Neural cell (in vitro differentiated cells): ENCODE measurements around the gene NXNL1. TPM values are rescaled to one million over a fixed set of nuclear protein-coding genes. Genes with fewer than 3 reads are reported as not detected.

Source experiments
- H2AFZ ChIP-seq: fragments of 200-600, 300-800 bp; sonication (generic), shearing (Covaris generic); 2 replicates; pipeline ENCODE4 v1.6.0; 2014; ENCODE audit warnings: low read depth, mild to moderate bottlenecking, antibody characterized with exemption, low read length, moderate library complexity
- H3F3A ChIP-seq: fragments of 200-600 bp; shearing (Covaris generic); 2 replicates; pipeline ENCODE4 v1.6.1; 2016; ENCODE audit warnings: mild to moderate bottlenecking, moderate library complexity, mixed read lengths, antibody characterized with exemption, low read length; ENCODE audit not compliant: insufficient read depth, poor library complexity, severe bottlenecking
- H3K27ac ChIP-seq: fragments of 200-600, 300-800 bp; sonication (generic), shearing (Covaris generic); 2 replicates; pipeline ENCODE4 v1.5.1; 2014; ENCODE audit warnings: mild to moderate bottlenecking, low read length, moderate library complexity
- H3K27me3 ChIP-seq: fragments of 300-800, 200-600 bp; sonication (generic), shearing (Covaris generic); 2 replicates; pipeline ENCODE4 v1.6.0; 2014; ENCODE audit warnings: mild to moderate bottlenecking, low read depth, low read length, moderate library complexity; ENCODE audit not compliant: insufficient read depth
- H3K36me3 ChIP-seq: fragments of 300-800, 200-600 bp; sonication (generic), shearing (Covaris generic); 2 replicates; pipeline ENCODE4 v1.5.1; 2014; ENCODE audit warnings: mild to moderate bottlenecking, antibody characterized with exemption, low read length, moderate library complexity; ENCODE audit not compliant: insufficient read depth
- H3K4me2 ChIP-seq: fragments of 300-800, 200-600 bp; sonication (generic), shearing (Covaris generic); 2 replicates; pipeline ENCODE4 v1.6.0; 2014; ENCODE audit warnings: mild to moderate bottlenecking, low read length
- H3K4me3 ChIP-seq: fragments of 300-800, 200-600 bp; sonication (generic), shearing (Covaris generic); 2 replicates; pipeline ENCODE4 v1.5.1; 2014; ENCODE audit warnings: mild to moderate bottlenecking, low read length, moderate library complexity
- H3K79me2 ChIP-seq: fragments of 200-600 bp; shearing (Covaris generic); replicated peaks from 2 replicates; pipeline ENCODE4 v1.6.0; 2014; ENCODE audit warnings: mild to moderate bottlenecking, low read length, moderate library complexity; ENCODE audit not compliant: insufficient read depth
- H3K9ac ChIP-seq: fragments of 300-800, 200-600 bp; sonication (generic), shearing (Covaris generic); 2 replicates; pipeline ENCODE4 v1.6.1; 2016; ENCODE audit warnings: mild to moderate bottlenecking, low read length, mixed read lengths
- H3K9me2 ChIP-seq: fragments of 200-600 bp; shearing (Covaris generic); 2 replicates; pipeline ENCODE4 v1.6.1; 2016; ENCODE audit warnings: mild to moderate bottlenecking, low read length, mixed read lengths; ENCODE audit not compliant: insufficient read depth
- H3K9me3 ChIP-seq: fragments of 200-600, 300-800 bp; sonication (generic), shearing (Covaris generic); 2 replicates; pipeline ENCODE4 v1.6.1; 2016; ENCODE audit warnings: mild to moderate bottlenecking, mixed run types, low read length, moderate library complexity, mixed read lengths
- H4K20me1 ChIP-seq: fragments of 200-600 bp; shearing (Covaris generic); 2 replicates; pipeline ENCODE4 v1.6.1; 2016; ENCODE audit warnings: mild to moderate bottlenecking, mixed run types; ENCODE audit not compliant: insufficient read depth
- CTCF ChIP-seq: fragments of 450-650 bp; IDR thresholded peaks from 2 replicates; pipeline ENCODE4 v1.5.1; 2014; ENCODE audit warnings: antibody characterized with exemption, mild to moderate bottlenecking, moderate library complexity; ENCODE audit not compliant: poor library complexity, severe bottlenecking
- EP300 ChIP-seq: fragments of 450-650 bp; conservative IDR thresholded peaks from 2 replicates; pipeline ENCODE4 v1.6.1; 2014; ENCODE audit warnings: antibody characterized with exemption, mild to moderate bottlenecking, moderate library complexity; ENCODE audit not compliant: poor library complexity, severe bottlenecking
- EZH2 ChIP-seq: fragments of 200-600, 300-800 bp; shearing (Covaris generic), sonication (generic); IDR thresholded peaks from 2 replicates; pipeline ENCODE4 v1.6.1; 2014; ENCODE audit warnings: antibody characterized with exemption, low read length, borderline replicate concordance, mild to moderate bottlenecking; ENCODE audit not compliant: insufficient read depth, poor library complexity, severe bottlenecking
- MXI1 ChIP-seq: fragments of 450-650 bp; conservative IDR thresholded peaks from 2 replicates; pipeline ENCODE4 v1.6.1; 2014; ENCODE audit warnings: antibody characterized with exemption, mild to moderate bottlenecking; ENCODE audit not compliant: poor library complexity, severe bottlenecking
- POLR2AphosphoS5 ChIP-seq: IDR thresholded peaks from 2 replicates; pipeline ENCODE4 v1.6.1; 2012
- RAD21 ChIP-seq: fragments of 450-650 bp; conservative IDR thresholded peaks from 2 replicates; pipeline ENCODE4 v1.6.1; 2014; ENCODE audit warnings: antibody characterized with exemption, mild to moderate bottlenecking, moderate library complexity
- SMC3 ChIP-seq: fragments of 450-650 bp; conservative IDR thresholded peaks from 2 replicates; pipeline ENCODE4 v1.6.1; 2014; ENCODE audit warnings: antibody characterized with exemption, mild to moderate bottlenecking, moderate library complexity; ENCODE audit not compliant: poor library complexity
- TAF1 ChIP-seq: IDR thresholded peaks from 2 replicates; pipeline ENCODE4 v1.6.1; 2012; ENCODE audit warnings: low read depth
- polyA plus RNA-seq: library from polyadenylated mRNA; depleted of rRNA; stranded (reverse); fragments of >200 nt; gene quantifications from 2 replicates; pipeline ENCODE4 v1.2.3, GENCODE V29; 2014
- TF ChIP-seq, protein P1 (sequence below): IDR thresholded peaks from 2 replicates; pipeline ENCODE4 v1.6.1; 2012; ENCODE audit warnings: borderline replicate concordance

The NXNL1 gene
- polyA plus RNA-seq, 1 donor from 2014 or later, result not detected

- Histone ChIP-seq H3K9me2 (no peaks in the 10 kb centered on the region), H3K4me3 (no peak overlapping the region), H2AFZ (no peak overlapping the region), H4K20me1 (no peaks in the 10 kb centered on the region), H3K27me3 (no peaks in the 10 kb centered on the region), H3K79me2 (no peaks in the 10 kb centered on the region), H3K9me3 (no peaks in the 10 kb centered on the region), H3F3A (no peaks in the 10 kb centered on the region), H3K36me3 (no peaks in the 10 kb centered on the region), H3K9ac (no peak overlapping the region), H3K27ac (no peak overlapping the region), H3K4me2 (no peak overlapping the region)
- TF ChIP-seq EP300, result no peak
- TF ChIP-seq, protein P1, sequence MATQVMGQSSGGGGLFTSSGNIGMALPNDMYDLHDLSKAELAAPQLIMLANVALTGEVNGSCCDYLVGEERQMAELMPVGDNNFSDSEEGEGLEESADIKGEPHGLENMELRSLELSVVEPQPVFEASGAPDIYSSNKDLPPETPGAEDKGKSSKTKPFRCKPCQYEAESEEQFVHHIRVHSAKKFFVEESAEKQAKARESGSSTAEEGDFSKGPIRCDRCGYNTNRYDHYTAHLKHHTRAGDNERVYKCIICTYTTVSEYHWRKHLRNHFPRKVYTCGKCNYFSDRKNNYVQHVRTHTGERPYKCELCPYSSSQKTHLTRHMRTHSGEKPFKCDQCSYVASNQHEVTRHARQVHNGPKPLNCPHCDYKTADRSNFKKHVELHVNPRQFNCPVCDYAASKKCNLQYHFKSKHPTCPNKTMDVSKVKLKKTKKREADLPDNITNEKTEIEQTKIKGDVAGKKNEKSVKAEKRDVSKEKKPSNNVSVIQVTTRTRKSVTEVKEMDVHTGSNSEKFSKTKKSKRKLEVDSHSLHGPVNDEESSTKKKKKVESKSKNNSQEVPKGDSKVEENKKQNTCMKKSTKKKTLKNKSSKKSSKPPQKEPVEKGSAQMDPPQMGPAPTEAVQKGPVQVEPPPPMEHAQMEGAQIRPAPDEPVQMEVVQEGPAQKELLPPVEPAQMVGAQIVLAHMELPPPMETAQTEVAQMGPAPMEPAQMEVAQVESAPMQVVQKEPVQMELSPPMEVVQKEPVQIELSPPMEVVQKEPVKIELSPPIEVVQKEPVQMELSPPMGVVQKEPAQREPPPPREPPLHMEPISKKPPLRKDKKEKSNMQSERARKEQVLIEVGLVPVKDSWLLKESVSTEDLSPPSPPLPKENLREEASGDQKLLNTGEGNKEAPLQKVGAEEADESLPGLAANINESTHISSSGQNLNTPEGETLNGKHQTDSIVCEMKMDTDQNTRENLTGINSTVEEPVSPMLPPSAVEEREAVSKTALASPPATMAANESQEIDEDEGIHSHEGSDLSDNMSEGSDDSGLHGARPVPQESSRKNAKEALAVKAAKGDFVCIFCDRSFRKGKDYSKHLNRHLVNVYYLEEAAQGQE, result no peak
- no peak for TF ChIP-seq POLR2AphosphoS5
- TF ChIP-seq MXI1, result no peak
- TF ChIP-seq CTCF, result no peak
- TF ChIP-seq RAD21, result no peak
- no peak for TF ChIP-seq SMC3
- no peak for TF ChIP-seq TAF1
- TF ChIP-seq EZH2, result no peak
Observed at GRCh38 chr19:17504030-17504429, 43.3 kb upstream of the NXNL1 start.

DNA sequence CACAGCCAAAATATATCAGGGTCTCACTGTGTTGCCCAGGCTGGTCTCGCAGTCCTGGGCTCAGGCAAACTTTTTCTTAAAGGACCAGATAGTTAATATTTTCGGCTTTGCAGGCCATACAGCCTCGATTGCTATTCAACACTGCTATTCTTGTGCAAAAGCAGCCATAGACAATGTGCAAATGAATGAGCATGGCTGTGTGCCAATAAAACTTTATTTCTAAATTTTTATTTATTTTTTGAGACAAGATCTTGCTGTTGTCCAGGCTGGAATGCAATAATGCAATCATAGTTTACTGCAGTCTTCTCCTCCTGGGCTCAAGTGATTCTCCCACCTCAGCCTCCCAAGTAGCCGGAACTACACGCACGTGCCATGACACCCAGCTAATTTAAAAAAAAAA is 42.5 kb upstream of the NXNL1 start:
- H3K4me3 ChIP-seq, result no peak overlapping the region
- H3K9ac ChIP-seq, result no peak overlapping the region
- TF ChIP-seq RAD21 (no peak), EP300 (no peak), POLR2AphosphoS5 (no peak), MXI1 (no peak), SMC3 (no peak), EZH2 (no peak), CTCF (no peak)
- no peaks in the 10 kb centered on the region for H3K9me2 ChIP-seq
- no peak overlapping the region for H2AFZ ChIP-seq
- H3K27me3 ChIP-seq, result no peaks in the 10 kb centered on the region
- H4K20me1 ChIP-seq, result no peaks in the 10 kb centered on the region
- H3K4me2 ChIP-seq, result no peak overlapping the region
- no peaks in the 10 kb centered on the region for H3K36me3 ChIP-seq
- H3K9me3 ChIP-seq, result no peaks in the 10 kb centered on the region
- H3F3A ChIP-seq, result no peaks in the 10 kb centered on the region
- H3K27ac ChIP-seq, result no peak overlapping the region
- no peaks in the 10 kb centered on the region for H3K79me2 ChIP-seq
